ENCODE results near the gene BOLL. TPM values are rescaled to one million over a fixed set of nuclear protein-coding genes. Genes with fewer than 3 reads are reported as not detected.

Gene BOLL
- total RNA-seq, 1 experiment from 2014 or later: not detected

DNA sequence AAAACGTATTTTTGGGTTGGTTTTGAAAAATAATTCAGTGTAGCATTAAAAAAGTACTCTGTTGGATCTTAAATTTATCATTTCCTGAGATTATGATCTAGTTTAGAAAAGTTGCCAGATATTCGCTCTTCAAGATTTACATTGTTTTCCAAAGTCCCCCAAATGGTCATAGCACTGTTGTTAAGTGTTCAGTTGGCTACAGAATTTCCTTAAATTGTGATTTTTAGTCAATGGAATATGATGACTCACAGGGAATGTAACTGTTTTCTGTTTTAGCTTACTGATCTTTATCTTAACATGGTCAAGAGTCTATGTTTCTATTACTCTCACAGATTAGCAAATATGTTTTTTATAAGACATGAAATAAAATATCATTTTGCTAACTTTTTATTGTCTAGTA is 42.5 kb upstream of the BOLL start:
- POLR2A ChIA-PET (ENCODE audit: unreplicated experiment): no interaction called here
- no peak for TF ChIP-seq EZH2phosphoT487 (IDR thresholded peaks at IDR 0.05; ENCODE audit: borderline replicate concordance, low read length)
- TF ChIP-seq EZH2 (IDR thresholded peaks at IDR 0.05; ENCODE audit: low read length, unreplicated experiment): no peak
- no peak for TF ChIP-seq CTCF (conservative IDR thresholded peaks at IDR 0.05; ENCODE audit: low read depth, low read length)

GRCh38 chr2:197822333-197822732 is 37.2 kb upstream of the BOLL start:
- peaks cover 28% of the 10 kb centered on the region for H3K27me3 ChIP-seq (ENCODE audit: low read length)
- POLR2A ChIA-PET (ENCODE audit: unreplicated experiment): no interaction called here
- no peak overlapping the region for H3K4me3 ChIP-seq (ENCODE audit: low read length)
- no peaks in the 10 kb centered on the region for H3F3A ChIP-seq (ENCODE audit: low read length, unreplicated experiment)
- H3K4me2 ChIP-seq (ENCODE audit: low read length): no peak overlapping the region
- no TSS peak for BruUV-seq (replicated peaks)
- H3K9me3 ChIP-seq (ENCODE audit: low read length): no peaks in the 10 kb centered on the region
- no peak overlapping the region for H2AFZ ChIP-seq (ENCODE audit: low read length)
- H3K36me3 ChIP-seq (ENCODE audit: low read depth, low read length): no peaks in the 10 kb centered on the region
- no peak for DNase-seq
- no peaks in the 10 kb centered on the region for H3K9me2 ChIP-seq (replicated peaks; ENCODE audit: low read length)
- H3K27ac ChIP-seq (ENCODE audit: low read length): no peak overlapping the region
- intact Hi-C loops (cut with micrococcal nuclease): no loop called here
- no peak for ATAC-seq
- H4K20me1 ChIP-seq (ENCODE audit: low read length): no peaks in the 10 kb centered on the region
- H3K9ac ChIP-seq (ENCODE audit: low read length): no peak overlapping the region
- TF ChIP-seq EZH2phosphoT487 (IDR thresholded peaks at IDR 0.05; ENCODE audit: borderline replicate concordance, low read length) (no peak), EZH2 (IDR thresholded peaks at IDR 0.05; ENCODE audit: low read length, unreplicated experiment) (no peak), CTCF (conservative IDR thresholded peaks at IDR 0.05; ENCODE audit: low read depth, low read length) (no peak)
- CTCF ChIA-PET: no interaction called here
- no peaks in the 10 kb centered on the region for H3K79me2 ChIP-seq (ENCODE audit: low read length)
- no peaks in the 10 kb centered on the region for H3K4me1 ChIP-seq (ENCODE audit: insufficient read depth, low read length)

More for the DNA sequence above, 42.5 kb upstream of the BOLL start:
- no peak overlapping the region for H3K4me3 ChIP-seq (ENCODE audit: low read length)
- no peaks in the 10 kb centered on the region for H3K36me3 ChIP-seq (ENCODE audit: low read depth, low read length)
- H3K27me3 ChIP-seq (ENCODE audit: low read length): peaks cover 17% of the 10 kb centered on the region; the same call in 1 of the 2 replicates
- H3K9me2 ChIP-seq (replicated peaks; ENCODE audit: low read length): no peaks in the 10 kb centered on the region
- no peaks in the 10 kb centered on the region for H3K79me2 ChIP-seq (ENCODE audit: low read length)
- H3K4me1 ChIP-seq (ENCODE audit: insufficient read depth, low read length): no peaks in the 10 kb centered on the region
- intact Hi-C loops (cut with micrococcal nuclease): no loop called here
- BruUV-seq (replicated peaks): no TSS peak
- CTCF ChIA-PET: interaction anchor here (0.6 kb wide), 1 partner anchor 10 kb away, joined by 3 read pairs; no protein-coding TSS in a partner anchor
- no peaks in the 10 kb centered on the region for H4K20me1 ChIP-seq (ENCODE audit: low read length)
- no peaks in the 10 kb centered on the region for H3F3A ChIP-seq (ENCODE audit: low read length, unreplicated experiment)
- no peak for DNase-seq
- H3K9ac ChIP-seq (ENCODE audit: low read length): no peak overlapping the region
- H2AFZ ChIP-seq (ENCODE audit: low read length): no peak overlapping the region
- ATAC-seq: no peak
- H3K9me3 ChIP-seq (ENCODE audit: low read length): no peaks in the 10 kb centered on the region
- H3K4me2 ChIP-seq (ENCODE audit: low read length): no peak overlapping the region
- no peak overlapping the region for H3K27ac ChIP-seq (ENCODE audit: low read length)

DNA sequence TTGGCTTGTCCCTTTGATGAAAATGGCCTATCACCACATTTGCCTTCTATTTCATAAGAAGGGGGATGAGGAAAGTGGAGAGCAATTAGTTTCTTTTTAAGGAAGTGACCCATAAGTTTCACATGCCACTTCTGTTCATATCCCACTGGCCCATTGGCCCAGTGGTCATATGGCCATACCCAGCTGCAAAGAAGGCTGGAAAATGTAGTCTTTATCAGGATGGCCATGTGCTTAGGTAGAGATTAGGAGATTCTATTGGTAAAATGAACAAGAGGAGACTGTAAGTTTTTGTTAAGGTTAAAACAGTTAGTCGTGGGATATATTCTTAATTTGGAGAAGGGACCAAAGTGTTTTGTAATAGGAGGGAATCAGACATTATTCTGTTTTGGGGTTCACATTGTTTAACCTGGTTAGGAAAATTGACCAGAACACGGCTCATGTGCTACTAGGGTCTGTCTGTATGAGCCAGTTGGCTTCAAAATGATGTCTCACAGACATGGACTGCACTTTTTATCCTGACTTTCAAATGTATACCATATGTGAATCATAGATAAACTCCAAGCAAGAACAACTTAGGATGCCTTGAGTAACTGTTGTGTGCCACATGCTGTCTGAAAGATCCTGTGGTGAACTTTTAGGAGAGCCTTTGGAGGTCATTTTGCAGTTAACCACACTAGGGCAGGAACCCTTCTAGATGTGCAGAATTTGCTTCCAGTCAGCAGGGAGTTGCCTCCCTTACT is 36.6 kb upstream of the BOLL start:
- H3K9me3 ChIP-seq (ENCODE audit: low read length): no peaks in the 10 kb centered on the region
- H3K4me1 ChIP-seq (ENCODE audit: insufficient read depth, low read length): no peaks in the 10 kb centered on the region
- CTCF ChIA-PET: no interaction called here
- intact Hi-C loops (cut with micrococcal nuclease): no loop called here
- H3K79me2 ChIP-seq (ENCODE audit: low read length): no peaks in the 10 kb centered on the region
- H3K27ac ChIP-seq (ENCODE audit: low read length): no peak overlapping the region
- H3K9me2 ChIP-seq (replicated peaks; ENCODE audit: low read length): no peaks in the 10 kb centered on the region
- ATAC-seq (no peak), DNase-seq (no peak)
- no peaks in the 10 kb centered on the region for H4K20me1 ChIP-seq (ENCODE audit: low read length)
- H3K4me2 ChIP-seq (ENCODE audit: low read length): no peak overlapping the region
- peaks cover 25% of the 10 kb centered on the region for H3K27me3 ChIP-seq (ENCODE audit: low read length)
- H3K4me3 ChIP-seq (ENCODE audit: low read length): no peak overlapping the region
- no peaks in the 10 kb centered on the region for H3K36me3 ChIP-seq (ENCODE audit: low read depth, low read length)
- no peaks in the 10 kb centered on the region for H3F3A ChIP-seq (ENCODE audit: low read length, unreplicated experiment)
- POLR2A ChIA-PET (ENCODE audit: unreplicated experiment): no interaction called here
- TF ChIP-seq EZH2phosphoT487 (IDR thresholded peaks at IDR 0.05; ENCODE audit: borderline replicate concordance, low read length) (no peak), CTCF (conservative IDR thresholded peaks at IDR 0.05; ENCODE audit: low read depth, low read length) (no peak), EZH2 (IDR thresholded peaks at IDR 0.05; ENCODE audit: low read length, unreplicated experiment) (no peak)
- BruUV-seq (replicated peaks): no TSS peak
- H2AFZ ChIP-seq (ENCODE audit: low read length): no peak overlapping the region
- no peak overlapping the region for H3K9ac ChIP-seq (ENCODE audit: low read length)

Measured in PC-3 (cell line).